ENCODE data around the gene LRP1B. TPM values are rescaled to one million over a fixed set of nuclear protein-coding genes. Genes with fewer than 3 reads are reported as not detected.

LRP1B gene
- polyA plus RNA-seq, 1 of the 3 experiments (the other 2 are of a cell fraction) = 0.28 TPM

GRCh38 chr2:140205093-140205492 is 1925.7 kb downstream of the LRP1B start:
- ChIA-PET POLR2A (no interaction called here), CTCF (no interaction called here)
- Histone ChIP-seq H3F3A (replicated peaks; ENCODE audit: insufficient read depth) (no peaks in the 10 kb centered on the region), H3K36me3 (replicated peaks in 1 of 2; ENCODE audit: control insufficient read depth in 1 of 2, insufficient read depth in 2 of 2, low read length in 1 of 2) (no peaks in the 10 kb centered on the region), H3K27me3 (ENCODE audit: insufficient read depth) (no peaks in the 10 kb centered on the region), H3K9ac (no peak overlapping the region), H3K9me2 (no peaks in the 10 kb centered on the region), H3K4me1 (ENCODE audit: control insufficient read depth in 1 of 2, insufficient read depth in 2 of 2, low read depth in 1 of 2, low read length in 1 of 2) (no peaks in the 10 kb centered on the region), H2AFZ (ENCODE audit: low read depth) (no peak overlapping the region), H3K79me2 (ENCODE audit: insufficient read depth) (no peaks in the 10 kb centered on the region), H3K27ac (ENCODE audit: low read depth in 2 of 2, low read length in 1 of 2) (no peak overlapping the region), H3K4me3 (ENCODE audit: low read depth in 2 of 2, low read length in 1 of 2) (no peak overlapping the region), H3K4me2 (no peak overlapping the region), H3K9me3 (no peaks in the 10 kb centered on the region), H4K20me1 (ENCODE audit: insufficient read depth) (no peaks in the 10 kb centered on the region)
- TF ChIP-seq MEF2A (IDR thresholded peaks at IDR 0.05; ENCODE audit: borderline replicate concordance, low read depth) (no peak), REST (IDR thresholded peaks at IDR 0.05; ENCODE audit: low read depth, low read length) (no peak), NFIC (IDR thresholded peaks at IDR 0.05; ENCODE audit: borderline replicate concordance) (no peak), GATA2 (CRISPR knock-in tag; IDR thresholded peaks at IDR 0.05) (no peak), TAF1 (IDR thresholded peaks at IDR 0.05; ENCODE audit: borderline replicate concordance, low read depth, low read length) (no peak), IRF3 (IDR thresholded peaks at IDR 0.05; ENCODE audit: low read depth, low read length) (no peak)
- WGBS (ENCODE audit: low lambda C conversion rate) = 42% methylated on average over 2 of the region's 2 CpGs
- no peak for DNase-seq

- H3K4me1 ChIP-seq (ENCODE audit: control insufficient read depth in 1 of 2, insufficient read depth in 2 of 2, low read depth in 1 of 2, low read length in 1 of 2) = no peaks in the 10 kb centered on the region
- H3K27me3 ChIP-seq (ENCODE audit: insufficient read depth) = no peaks in the 10 kb centered on the region
- H3K79me2 ChIP-seq (ENCODE audit: insufficient read depth) = no peaks in the 10 kb centered on the region
- no peaks in the 10 kb centered on the region for H3K9me3 ChIP-seq
- no peak overlapping the region for H2AFZ ChIP-seq (ENCODE audit: low read depth)
- H3K4me3 ChIP-seq (ENCODE audit: low read depth in 2 of 2, low read length in 1 of 2) = no peak overlapping the region
- no peak overlapping the region for H3K9ac ChIP-seq
- DNase-seq = no peak
- ChIA-PET CTCF (no interaction called here), POLR2A (no interaction called here)
- TF ChIP-seq GABPA (IDR thresholded peaks at IDR 0.05; ENCODE audit: low read depth) (no peak), TCF12 (IDR thresholded peaks at IDR 0.05) (no peak), USF2 (IDR thresholded peaks at IDR 0.05; ENCODE audit: borderline replicate concordance, low read depth, low read length) (no peak), POLR2AphosphoS5 (IDR thresholded peaks at IDR 0.05; ENCODE audit: low read depth, low read length) (no peak), EP300 (IDR thresholded peaks at IDR 0.05; ENCODE audit: borderline replicate concordance in 1 of 2, low read depth in 1 of 2, low read length in 1 of 2) (no peak), RAD21 (IDR thresholded peaks at IDR 0.05; ENCODE audit: low read length) (no peak), EZH2phosphoT487 (IDR thresholded peaks at IDR 0.05; ENCODE audit: borderline replicate concordance, low read depth) (no peak), SMC3 (IDR thresholded peaks at IDR 0.05; ENCODE audit: low read depth, low read length) (no peak)
- no peak overlapping the region for H3K4me2 ChIP-seq
- H3K36me3 ChIP-seq (replicated peaks in 1 of 2; ENCODE audit: control insufficient read depth in 1 of 2, insufficient read depth in 2 of 2, low read length in 1 of 2) = no peaks in the 10 kb centered on the region
- no peaks in the 10 kb centered on the region for H4K20me1 ChIP-seq (ENCODE audit: insufficient read depth)
- no peaks in the 10 kb centered on the region for H3K9me2 ChIP-seq
- WGBS (ENCODE audit: low lambda C conversion rate) = 67% methylated on average over 6 of the region's 6 CpGs
- no peak overlapping the region for H3K27ac ChIP-seq (ENCODE audit: low read depth in 2 of 2, low read length in 1 of 2)
- H3F3A ChIP-seq (replicated peaks; ENCODE audit: insufficient read depth) = no peaks in the 10 kb centered on the region
Observed at GRCh38 chr2:140203347-140203746, 1927.5 kb downstream of the LRP1B start.
